Measurements from ENCODE around the gene SCARF2.

- TF ChIP-seq POLR2A (IDR thresholded peaks at IDR 0.05) (no peak), CTCF (IDR thresholded peaks at IDR 0.05) (no peak), EP300 (IDR thresholded peaks at IDR 0.05) (no peak)
These were observed 15.6 kb upstream of the SCARF2 start for GRCh38 chr22:20453222-20453621.

All from tibial nerve (tissue), 4 donors.